Suppressor macrophage (primary cell): ENCODE results near the gene DNAJB4.
A peak's percentile ranks its signal among the peaks of the same experiment; 100 is the strongest.
"Not testable (repeated sequence)": the region's sequence is repeated elsewhere in the genome, so short reads cannot be mapped to it uniquely, and the experiment has no call there.

Experiments used
- DNase-seq, 4 experiments: peaks; one replicate each; pipeline ENCODE4 v3.0.0-alpha.2; 2020 to 2022

DNAJB4 gene

DNA sequence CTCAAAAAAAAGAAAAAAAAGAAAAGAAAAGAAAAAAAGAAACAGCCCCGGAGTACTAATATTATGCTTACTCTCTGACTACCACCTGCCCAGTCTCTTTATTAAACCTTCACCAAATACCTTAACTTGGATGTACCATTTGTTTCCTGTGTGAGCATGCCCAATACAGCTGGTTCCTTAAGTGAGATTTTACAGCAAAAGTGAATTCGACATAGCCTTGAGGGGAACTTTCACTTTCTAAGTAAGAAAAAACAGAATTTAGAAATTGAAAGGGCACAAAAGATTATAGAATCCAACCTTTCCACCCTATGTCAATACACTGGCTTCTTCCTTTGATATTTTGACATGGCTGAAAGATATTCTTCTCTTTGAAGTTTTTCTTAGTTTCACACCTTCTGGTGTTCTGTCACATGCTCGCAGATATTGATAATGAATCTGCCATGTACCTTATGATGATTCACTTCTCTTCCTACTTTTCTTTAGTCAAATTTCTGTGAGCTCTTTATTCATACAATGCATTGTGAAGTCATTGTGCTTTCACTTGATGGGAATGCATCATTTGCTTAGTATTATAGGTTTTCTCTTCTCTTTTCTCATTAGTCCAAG, 35.8 kb downstream of the DNAJB4 start:
- no peak for DNase-seq

DNA sequence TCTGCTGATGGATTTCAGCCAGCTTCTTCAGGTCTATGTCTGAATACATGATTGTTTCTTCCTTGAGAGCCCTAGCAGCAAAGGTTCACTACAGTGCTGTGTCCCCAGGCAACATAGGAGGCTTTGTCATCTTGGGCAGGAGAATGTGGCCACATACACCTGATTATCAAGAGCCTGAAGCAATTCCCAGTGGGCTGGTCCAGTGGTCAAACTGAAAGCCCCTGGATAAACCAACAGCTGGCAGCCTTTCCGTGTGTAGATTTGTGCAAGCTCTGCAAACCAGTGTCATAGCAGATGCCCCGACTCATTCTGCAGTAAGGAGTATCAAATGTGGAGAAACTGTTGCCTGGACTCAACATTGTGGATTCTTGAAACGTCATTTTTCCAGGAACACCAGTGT, 38.7 kb downstream of the DNAJB4 start:
- no peak for DNase-seq

DNA sequence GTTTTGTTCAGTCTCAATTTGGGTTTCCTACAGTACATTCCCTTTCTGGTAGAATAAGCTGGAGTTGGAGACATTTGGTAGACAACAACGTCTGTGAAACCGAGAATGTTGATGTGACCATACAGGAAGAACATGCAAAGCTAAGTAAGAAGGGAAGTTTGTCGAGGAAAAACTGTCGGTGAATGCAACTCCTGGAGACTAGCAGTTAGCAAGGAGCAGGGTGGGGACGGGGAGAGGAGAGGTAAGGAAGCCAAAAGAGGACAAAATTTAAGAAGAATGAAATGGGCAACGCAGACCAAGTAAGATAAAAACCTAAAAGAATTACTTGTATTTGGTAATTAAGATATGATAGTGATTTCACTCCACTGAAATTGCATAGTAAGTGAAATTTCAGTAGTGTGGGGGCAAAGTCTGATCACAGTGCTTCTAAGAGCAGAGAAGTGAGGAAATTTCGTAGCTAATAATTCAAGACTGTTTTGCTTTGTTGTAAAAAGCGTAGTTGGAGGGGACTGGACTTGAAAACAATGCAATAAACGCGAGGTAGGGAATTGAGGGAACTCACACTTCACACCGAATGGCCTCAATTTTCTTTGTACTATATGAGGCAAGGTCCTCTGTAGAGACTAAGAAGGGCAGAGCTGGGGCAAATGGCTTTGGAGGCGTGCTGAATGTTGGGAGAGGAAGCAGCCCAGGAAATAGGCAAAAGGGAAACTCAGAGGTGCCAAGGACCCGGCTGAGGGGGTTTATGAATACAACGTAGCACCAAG, 40.2 kb downstream of the DNAJB4 start:
- peak in 3 of 4 experiments; percentile 7 to 19 (median 10) for DNase-seq

DNA sequence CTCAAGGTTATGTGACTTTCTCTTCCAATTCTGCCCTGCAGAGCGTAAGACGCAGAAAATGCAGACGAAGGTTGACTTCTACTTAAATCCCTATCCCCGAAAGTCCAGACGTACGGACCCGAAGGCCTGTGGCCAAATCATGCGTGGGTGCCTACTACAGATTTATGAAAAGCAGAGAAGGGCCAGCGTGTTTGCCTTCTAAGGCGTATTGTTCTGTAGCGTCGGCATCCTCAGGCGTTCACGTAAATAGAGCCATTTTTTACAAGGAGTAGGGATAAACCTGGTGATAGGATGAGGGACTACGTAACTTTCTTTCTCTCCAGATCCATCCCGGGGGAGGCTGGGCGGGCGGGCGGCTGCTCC, 40.8 kb downstream of the DNAJB4 start:
- no peak for DNase-seq

DNA sequence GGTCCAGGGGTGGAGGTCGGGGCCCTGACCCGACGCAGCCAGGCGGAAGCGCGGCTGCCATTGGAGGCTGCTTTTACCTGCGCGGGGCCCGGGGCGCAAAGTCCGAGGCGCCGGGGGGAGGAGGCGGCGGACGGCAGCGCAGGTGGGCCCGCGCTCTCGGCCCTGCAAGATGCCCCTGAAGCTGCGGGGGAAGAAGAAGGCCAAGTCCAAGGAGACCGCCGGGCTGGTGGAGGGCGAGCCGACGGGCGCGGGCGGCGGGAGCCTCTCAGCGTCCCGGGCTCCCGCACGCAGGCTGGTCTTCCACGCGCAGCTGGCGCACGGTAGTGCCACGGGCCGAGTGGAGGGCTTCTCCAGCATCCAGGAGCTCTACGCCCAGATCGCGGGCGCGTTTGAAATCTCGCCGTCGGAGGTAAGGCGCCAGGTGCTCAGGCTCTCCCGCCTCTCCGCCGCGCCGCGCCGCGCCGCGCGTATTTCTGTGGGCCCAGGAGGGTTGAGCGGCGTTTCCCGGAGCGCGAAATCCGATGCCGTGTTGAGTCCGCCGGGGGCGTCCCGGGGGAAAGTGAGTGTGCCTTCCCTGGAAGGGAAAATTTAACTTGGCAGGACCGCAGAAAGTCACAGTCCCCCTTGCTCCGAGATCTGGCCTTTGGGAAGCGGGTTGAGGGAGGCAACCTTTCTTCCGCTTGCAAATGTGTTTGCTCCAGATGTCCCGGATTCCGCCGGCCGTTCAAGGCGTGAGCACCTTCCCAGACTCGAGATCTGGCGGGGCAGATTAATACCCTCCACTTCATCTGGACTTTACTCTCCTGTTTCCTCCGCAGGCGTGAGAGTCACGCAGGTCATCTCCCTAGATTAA, 41.4 kb downstream of the DNAJB4 start, which contains the start of gene GIPC2:
TSS of gene GIPC2 (plus strand) at position 41 of the 853 bp plus-strand sequence. CDS start at position 170, 129 bp downstream.
- peak in 3 of 4 experiments; percentile 5 to 30 (median 12) for DNase-seq

DNA sequence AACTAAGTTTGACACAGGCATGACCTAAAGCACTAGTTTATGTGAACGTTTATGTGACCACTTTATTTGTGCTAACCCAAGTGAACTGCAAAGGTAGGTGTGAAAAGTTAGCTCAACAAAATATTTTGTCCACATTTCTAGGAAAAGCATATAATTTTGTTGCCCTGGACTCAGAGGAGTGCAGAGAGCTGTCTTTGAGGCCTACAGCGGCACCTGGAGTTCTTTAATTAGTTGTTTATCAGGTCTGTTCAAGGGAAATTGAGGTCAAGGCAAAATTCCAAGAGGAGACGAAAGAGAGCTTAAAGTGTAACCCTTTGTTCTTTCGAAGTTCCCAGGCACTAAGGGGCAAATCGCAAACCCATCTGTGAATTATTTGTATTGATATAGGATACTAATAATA, 42.4 kb downstream of the DNAJB4 start:
- DNase-seq, result no peak

DNA sequence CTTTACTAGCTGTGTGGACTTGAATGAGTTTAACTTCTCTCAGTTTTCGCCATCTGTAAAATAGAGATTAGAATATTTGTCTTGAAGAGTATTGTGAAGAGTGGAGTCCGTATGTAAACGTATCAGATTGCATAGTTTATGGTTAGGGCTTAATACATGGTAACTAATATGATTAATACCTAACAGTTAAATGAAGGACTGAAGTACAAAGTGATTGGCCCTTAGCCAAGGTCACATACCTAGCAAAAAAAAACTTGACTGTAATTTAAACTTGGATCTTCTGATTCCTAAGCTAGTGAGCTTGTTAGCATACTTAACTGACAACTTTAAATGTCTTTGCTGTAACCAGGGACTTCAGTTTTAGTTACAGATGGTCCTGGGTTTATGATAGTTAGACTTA, 42.9 kb downstream of the DNAJB4 start:
- DNase-seq, result no peak

DNA sequence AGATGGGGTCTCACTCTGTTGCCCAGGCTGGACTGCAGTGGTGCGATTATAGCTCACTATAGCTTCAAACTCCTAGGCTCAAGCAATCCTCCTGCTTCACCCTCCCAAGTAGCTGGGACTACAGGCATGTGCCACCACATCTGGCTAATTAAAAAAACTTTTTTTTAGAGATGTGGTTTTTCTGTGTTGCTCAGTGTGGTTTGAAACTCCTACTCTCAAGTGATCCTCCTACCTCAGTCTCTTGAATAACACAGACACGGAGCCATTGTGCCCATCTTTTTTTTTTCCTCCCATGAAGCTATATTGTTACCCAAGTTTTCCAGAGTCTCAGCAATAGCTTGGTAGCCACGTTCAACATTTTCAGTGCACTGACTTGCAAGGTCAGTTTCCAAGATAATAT, 43.7 kb downstream of the DNAJB4 start:
- DNase-seq, result no peak

DNA sequence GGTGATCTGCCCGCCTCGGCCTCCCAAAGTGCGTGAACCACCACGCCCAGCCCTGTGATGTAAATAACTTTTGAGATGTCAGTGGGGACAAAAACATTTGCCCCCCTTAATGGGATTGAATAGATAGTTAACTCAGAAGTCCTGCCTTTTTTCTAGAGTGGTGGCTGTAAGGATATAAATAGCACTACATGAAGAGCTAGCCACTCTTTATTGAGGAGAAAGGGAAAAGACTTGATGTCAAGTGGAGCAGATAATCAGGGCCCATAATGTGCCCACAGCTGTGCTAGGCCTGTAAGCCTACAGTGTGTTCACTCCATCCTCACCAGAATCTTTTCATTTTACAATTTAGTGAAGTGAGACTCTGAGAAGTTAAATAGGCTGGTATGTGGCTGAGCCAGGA, 44.7 kb downstream of the DNAJB4 start:
- DNase-seq, result no peak

DNA sequence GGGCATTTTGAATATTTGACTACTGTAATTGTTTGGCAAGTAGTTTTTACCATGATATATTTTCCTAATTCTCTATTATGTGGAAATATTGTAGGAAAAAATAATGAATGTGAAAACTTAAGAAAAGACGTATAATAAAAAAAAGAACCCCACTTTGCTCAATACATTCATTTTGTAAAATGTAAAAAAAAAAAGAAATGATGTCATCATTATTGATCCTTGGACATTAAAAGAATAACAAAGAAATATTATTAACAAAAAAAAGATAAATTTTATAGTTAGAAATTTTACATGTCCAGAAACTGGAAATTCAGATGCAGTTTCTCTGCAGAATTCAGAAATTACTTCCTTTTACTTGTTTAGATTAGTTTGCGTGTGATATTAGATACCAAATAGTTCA, 46.3 kb downstream of the DNAJB4 start:
- DNase-seq, result no peak

DNA sequence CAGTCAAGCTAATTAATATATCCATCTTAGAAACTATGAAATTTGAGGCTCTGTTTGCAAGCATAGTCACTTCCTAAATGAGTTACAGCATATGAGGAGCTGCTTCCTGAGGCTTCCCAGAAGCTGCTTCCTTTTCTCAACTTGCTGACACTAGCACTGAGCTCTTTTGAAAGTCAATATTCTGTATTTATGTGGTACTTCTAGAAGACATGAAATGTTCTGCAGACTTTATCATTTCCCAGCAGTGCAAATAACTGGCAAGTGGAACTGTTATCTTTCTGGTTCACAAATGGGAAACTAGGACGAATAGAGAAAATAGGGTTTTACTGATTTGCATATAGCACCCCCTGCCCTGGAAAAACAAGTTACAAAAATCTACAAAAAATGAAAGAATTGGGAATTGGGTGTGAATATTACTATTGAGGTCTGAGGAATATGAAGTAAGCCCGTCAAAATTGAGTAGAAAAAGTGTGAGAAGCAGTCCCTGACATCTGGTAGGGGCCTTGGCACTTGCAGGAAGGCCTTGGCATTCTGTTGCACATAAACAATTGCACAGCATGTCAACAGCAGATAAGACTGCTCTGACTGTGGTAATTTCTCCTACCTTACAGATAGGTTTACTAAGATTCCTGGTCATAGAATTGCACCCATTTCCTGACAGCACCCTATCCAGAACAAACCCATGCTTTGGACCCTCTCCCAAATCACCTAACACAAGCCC, 48.1 kb downstream of the DNAJB4 start:
- peak; percentile 23 to 62 (median 44) for DNase-seq

DNA sequence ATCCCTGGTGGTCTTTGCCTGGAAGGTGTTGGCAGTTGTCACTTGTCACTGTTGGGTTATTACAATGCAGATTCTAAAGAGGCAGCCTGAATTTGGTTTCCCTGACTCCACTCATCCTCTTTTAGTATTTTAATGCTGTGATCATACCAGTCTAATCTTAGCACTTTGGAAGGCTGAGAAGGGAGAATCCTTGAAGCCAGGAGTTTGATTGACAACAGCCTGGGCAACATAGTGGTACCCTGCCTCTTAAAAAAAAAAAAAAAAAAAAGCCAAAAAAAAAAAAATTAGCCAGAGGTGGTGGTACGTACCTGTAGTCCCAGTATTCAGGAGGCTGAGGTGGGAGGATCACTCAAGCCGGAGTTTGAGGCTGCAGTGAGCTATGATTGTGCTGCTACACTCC, 48.8 kb downstream of the DNAJB4 start:
- no peak for DNase-seq

DNA sequence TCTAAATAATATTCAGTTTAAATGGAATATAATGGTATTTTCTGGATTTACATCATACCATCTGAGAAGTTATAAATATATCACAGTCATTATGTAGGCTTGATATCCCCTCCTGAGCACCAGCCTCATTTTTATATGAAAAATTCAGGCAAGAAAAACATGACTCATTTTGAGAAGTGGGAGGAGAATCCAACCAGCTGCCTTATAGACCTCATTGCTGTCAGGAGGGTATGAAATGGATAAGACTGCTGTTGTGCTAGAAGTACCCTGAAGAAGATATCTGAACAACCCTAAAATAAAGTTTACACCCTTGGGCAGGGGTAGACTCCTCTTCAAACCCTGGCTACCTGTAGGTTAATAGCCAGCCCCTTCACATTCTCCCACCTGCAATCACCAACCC, 49.8 kb downstream of the DNAJB4 start:
- no peak for DNase-seq

DNA sequence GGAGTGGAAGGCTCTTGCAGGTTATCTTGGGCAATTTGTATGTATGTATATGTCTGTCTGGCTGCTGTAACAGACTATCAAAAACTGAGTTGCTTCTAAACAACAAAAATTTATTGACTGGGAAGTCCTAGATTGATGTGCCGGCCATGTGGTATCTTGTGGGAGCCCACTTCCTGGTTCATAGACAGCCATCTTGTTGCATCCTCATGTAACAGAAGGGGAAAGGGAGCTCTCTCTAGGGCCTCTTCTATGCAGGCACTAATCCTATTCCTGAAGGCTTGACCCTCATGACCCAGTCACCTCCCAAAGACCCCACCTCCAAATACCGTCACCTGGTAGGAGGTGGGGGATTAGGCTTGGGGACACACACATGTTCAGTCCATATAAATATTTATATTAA, 50.2 kb downstream of the DNAJB4 start:
- no peak for DNase-seq

DNA sequence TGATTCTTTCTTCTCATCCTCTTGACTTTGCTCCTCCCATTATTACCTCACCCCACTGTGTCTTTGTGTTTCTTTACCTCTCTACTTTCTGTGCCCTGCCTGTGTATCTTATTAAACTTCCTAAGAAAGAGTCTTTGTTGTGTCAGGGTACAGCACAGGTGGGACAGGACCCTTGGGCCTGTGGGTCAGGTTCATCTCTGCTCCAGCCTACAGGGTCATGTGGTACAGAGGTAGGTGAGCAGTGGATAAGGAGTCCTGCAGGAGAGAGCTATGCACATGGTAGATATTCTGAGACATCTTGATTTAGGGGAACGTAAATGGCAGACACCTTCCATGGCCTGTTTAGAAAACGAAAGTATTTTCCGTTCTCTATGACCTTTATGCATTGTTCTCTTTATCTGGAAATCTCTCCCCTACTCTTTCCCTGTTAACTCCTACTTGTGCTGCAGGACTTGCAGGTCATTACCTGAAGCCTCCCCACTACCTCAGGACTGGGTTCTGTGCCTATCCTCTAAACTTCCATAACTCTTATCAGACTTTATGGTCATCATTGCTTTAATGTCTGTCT, 50.9 kb downstream of the DNAJB4 start:
- no peak for DNase-seq

DNA sequence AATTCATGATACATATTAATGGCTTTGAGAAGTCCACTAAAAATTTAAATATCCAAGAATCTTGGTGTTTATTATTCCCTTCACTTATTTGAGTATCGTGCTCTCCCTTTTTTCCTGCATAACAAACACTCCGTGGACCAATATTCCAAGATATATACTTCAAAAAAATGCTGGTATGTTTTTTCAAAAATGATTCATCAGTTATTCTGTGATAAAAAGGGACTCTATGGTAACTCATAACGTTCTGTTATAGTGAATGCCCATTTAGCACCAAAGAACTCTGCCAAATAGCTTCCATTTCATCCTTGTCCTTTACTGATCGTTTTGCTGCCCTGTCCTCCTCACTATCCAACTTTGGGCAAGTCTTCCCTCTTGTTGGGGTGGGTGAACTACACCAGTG, 53.9 kb downstream of the DNAJB4 start:
- no peak for DNase-seq

DNA sequence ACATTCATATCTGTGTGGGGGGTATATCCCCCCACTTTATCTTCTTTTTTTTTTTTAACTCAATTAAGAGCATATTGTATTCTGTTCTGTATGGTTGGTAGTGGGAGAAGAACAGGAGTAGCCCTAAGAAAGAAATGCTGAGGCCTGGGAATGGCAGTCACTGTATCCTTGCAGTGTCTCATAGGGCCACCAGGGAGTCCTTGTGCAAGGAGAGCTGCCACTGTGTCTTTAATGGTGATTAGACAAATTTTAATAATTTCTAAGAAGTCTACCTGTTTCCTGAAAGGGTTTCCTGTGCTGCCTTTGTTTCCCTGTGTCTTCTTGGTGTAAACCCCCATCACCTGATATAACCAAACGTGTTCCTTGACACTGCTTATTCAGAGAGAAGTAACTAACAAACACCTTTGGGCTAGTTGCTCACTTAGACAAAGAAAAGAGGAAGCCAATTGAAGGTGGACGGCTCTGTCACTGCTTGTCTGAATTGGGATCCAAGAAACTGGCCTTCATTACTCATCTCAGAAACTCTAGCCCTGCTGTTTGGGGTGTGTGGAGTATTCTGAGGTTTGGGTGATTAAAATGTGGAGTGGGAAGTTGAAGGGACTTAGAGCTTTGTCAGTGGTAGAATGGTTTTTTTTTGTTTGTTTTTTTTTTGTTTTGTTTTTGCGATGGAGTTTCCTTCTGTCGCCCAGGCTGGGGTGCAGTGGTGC, 56.3 kb downstream of the DNAJB4 start:
- DNase-seq, result no peak

DNA sequence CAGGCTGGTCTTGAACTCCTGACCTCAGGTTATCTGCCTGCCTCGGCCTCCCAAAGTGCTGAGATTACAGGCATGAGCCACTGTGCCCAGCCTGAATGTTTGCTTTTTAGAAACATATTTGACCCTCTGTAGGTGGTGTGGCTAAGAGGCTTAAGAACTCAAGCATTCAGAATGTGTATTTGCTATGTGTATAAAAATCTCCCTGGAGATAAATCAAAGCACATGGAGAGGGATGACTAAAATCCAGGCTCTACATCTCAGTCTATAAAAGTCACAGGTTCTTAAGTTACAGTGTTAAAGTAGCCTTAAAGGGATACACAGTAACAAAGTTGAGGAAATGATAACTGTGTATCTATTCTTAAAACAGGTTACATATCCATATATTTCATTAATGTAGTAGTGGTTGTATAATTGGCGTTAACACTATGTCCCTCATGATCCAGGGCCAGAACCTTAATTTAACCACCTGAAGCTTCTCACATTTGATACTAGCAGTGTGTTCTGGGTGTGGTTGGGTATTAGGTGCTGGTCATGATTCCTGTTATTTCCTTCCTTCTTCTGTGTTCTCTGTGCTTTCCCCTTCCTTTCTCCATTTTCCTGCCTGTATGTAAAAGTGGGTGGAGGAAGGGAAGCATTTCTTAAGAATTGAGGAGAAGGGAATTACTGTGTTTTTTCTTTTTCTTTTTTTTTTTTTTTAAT, 57.2 kb downstream of the DNAJB4 start:
- DNase-seq, result no peak

DNA sequence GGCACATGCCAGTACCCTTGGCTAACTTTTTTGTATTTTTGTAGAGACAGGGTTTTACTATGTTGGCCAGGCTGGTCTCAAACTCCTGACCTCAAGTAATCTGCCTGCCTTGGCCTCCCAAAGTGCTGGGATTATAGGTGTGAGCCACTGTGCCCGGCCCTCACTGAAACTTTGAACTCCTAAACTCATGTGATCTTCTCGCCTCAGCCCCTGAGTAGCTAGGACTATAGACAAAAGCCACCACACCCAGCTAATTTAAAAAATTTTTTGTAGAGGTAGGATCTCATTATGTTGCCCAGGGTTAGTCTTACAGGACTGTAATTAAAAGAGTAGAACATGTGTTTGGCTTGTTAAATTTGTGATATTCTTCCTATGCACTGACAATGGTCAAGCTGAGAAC, 60.1 kb downstream of the DNAJB4 start:
- not testable (repeated sequence) for DNase-seq
